ENCODE results near the gene NOTCH1. TPM values are rescaled to one million over a fixed set of nuclear protein-coding genes. Genes with fewer than 3 reads are reported as not detected.
A peak's percentile ranks its signal among the peaks of the same experiment; 100 is the strongest.

NOTCH1 gene
- total and polyA plus RNA-seq, 2 of the 8 experiments (the other 6 are each of a cell fraction or from before 2014, with no cell fraction given) = 6.9 to 55.6 TPM

DNA sequence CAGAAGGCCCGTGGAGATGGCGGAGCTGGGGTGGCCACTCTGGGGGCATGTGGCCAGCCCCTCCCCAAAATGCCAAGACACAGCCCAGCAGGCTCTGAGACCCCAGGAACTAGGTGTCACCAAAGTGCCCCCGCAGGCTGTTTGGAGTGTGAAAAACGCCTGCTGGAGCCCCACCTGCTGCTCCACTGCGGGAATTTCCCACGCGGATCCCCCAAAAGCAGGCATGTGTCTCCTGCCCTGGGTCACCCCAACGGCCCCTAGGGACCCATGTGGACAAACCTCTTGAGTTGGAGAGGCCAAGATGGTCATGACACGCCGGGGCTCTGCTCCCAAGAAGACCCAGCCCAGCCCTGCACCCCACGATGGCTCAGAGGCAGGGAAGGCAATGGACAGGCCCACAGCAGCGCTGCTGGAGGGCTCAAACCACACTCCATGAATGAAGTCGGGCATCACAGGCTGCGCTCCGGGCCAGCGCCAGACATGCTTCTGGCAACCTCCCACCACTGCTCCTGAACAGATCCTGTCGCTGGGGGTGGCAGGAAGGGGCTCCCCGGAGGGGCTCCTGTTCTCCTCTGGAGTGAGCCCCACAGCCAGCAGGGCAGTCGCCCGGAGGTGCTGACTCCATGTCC, 15.3 kb downstream of the NOTCH1 start:
- H4K5ac ChIP-seq (ENCODE audit: insufficient read length, low read depth, low read length) = no peak overlapping the region
- H3K23me2 ChIP-seq (ENCODE audit: low read depth, low read length) = no peaks in the 10 kb centered on the region
- H4K91ac ChIP-seq (replicated peaks; ENCODE audit: insufficient read length, low read length) = peak overlapping the region; percentile 15
- H2BK120ac ChIP-seq (replicated peaks; ENCODE audit: low read depth, low read length) = peak overlapping the region; percentile 54
- peaks cover 0 to 5% (median 0%) of the 10 kb centered on the region in 4 experiments; a peak in 1 of 8 replicates for H3K36me3 ChIP-seq (ENCODE audit: control insufficient read depth in 2 of 4, insufficient read depth in 4 of 4, low read length in 3 of 4)
- peaks cover 17 to 31% of the 10 kb centered on the region in 2 experiments for H4K20me1 ChIP-seq (replicated peaks in 1 of 2; ENCODE audit: control insufficient read depth in 1 of 2, insufficient read depth in 2 of 2, low read length in 2 of 2)
- no peak overlapping the region for H2AFZ ChIP-seq (ENCODE audit: low read length)
- H2BK20ac ChIP-seq (ENCODE audit: low read length) = no peak overlapping the region
- no peak overlapping the region for H3K18ac ChIP-seq (ENCODE audit: extremely low read depth, low read length)
- no peak overlapping the region for H3K4ac ChIP-seq (replicated peaks; ENCODE audit: insufficient read length, low read depth, low read length)
- WGBS, 2 experiments (ENCODE audit: extremely low coverage in 1 of 2, insufficient coverage in 1 of 2, insufficient read length in 1 of 2, insufficient replicate concordance in 2 of 2, low coverage in 1 of 2, low lambda C conversion rate in 2 of 2, missing lambda C conversion rate in 1 of 2) = 79% methylated on average over 20 of the region's 20 CpGs; no CpG with 5 or more reads in 1 of the 2 experiments
- POLR2A ChIA-PET (ENCODE audit: partially characterized antibody) = interaction anchor here (0.6 to 1.6 kb wide), 6 partner anchors 9 to 24 kb away, joined by 3 to 4 read pairs (median 4); no protein-coding TSS in a partner anchor
- H2BK15ac ChIP-seq (ENCODE audit: low read length) = no peak overlapping the region
- no peak overlapping the region for H3K23ac ChIP-seq (ENCODE audit: insufficient read length)
- H2AK5ac ChIP-seq (ENCODE audit: low read depth, low read length) = no peak overlapping the region
- no peak overlapping the region for H3K4me3 ChIP-seq (ENCODE audit: extremely low read depth in 1 of 4, insufficient read depth in 2 of 4, low read depth in 3 of 4, low read length in 4 of 4)
- FAIRE-seq = no peak
- H3K79me1 ChIP-seq (ENCODE audit: low read depth, low read length) = peaks cover 17% of the 10 kb centered on the region
- peak overlapping the region; percentile 80; the same call in 1 of the 2 replicates for H4K8ac ChIP-seq (ENCODE audit: extremely low read depth, insufficient read depth, low read length)
- no peak overlapping the region for H3K14ac ChIP-seq (ENCODE audit: insufficient read length)
- peaks cover 0 to 24% (median 15%) of the 10 kb centered on the region in 4 experiments; a peak in 5 of 7 replicates for H3K4me1 ChIP-seq (replicated peaks in 1 of 4; ENCODE audit: control insufficient read depth in 3 of 4, insufficient read depth in 4 of 4, low read length in 3 of 4)
- CTCF ChIA-PET (ENCODE audit: partially characterized antibody) = interaction anchor here (0.7 to 6.9 kb wide), 12 partner anchors 9 to 99 kb away, joined by 3 to 53 read pairs (median 6); no protein-coding TSS in a partner anchor
- H3K9me3 ChIP-seq (ENCODE audit: insufficient read depth in 2 of 2, low read depth in 1 of 2, low read length in 1 of 2) = peaks cover 0 to 6% of the 10 kb centered on the region in 2 experiments; a peak in 2 of 4 replicates
- H2BK12ac ChIP-seq (ENCODE audit: low read depth, low read length) = no peak overlapping the region
- DNase-seq (ENCODE audit: low read depth in 1 of 2, low spot score in 2 of 2) = peak in 1 of 2 experiments; percentile 66
- H3K9ac ChIP-seq (replicated peaks in 1 of 4; ENCODE audit: extremely low read depth in 1 of 4, low read depth in 3 of 4, low read length in 3 of 4) = no peak overlapping the region
- no peak overlapping the region for H3K56ac ChIP-seq (replicated peaks; ENCODE audit: insufficient read length, low read depth, low read length)
- no peaks in the 10 kb centered on the region for H3K27me3 ChIP-seq (replicated peaks in 1 of 4; ENCODE audit: control insufficient read depth in 3 of 4, extremely low read depth in 1 of 4, insufficient read depth in 3 of 4, low read length in 3 of 4)
- peaks cover 0 to 82% of the 10 kb centered on the region in 2 experiments; a peak in 3 of 4 replicates for H3K79me2 ChIP-seq (ENCODE audit: control insufficient read depth in 1 of 2, insufficient read depth in 2 of 2, low read length in 2 of 2)
- no peak overlapping the region for H3K4me2 ChIP-seq (ENCODE audit: insufficient read depth in 1 of 2, low read depth in 2 of 2, low read length in 2 of 2)
- peak overlapping the region; percentile 39; the same call in 1 of the 2 replicates for H2BK5ac ChIP-seq (ENCODE audit: low read depth, low read length)
- no peak overlapping the region for H3K27ac ChIP-seq (ENCODE audit: low read depth, low read length)
- TF ChIP-seq SP4 (IDR thresholded peaks at IDR 0.05; ENCODE audit: low read length) (no peak), TBP (IDR thresholded peaks at IDR 0.05; ENCODE audit: low read depth, low read length) (no peak), RBBP5 (IDR thresholded peaks at IDR 0.05; ENCODE audit: borderline replicate concordance, low read depth, low read length) (no peak), BCL11A (IDR thresholded peaks at IDR 0.05; ENCODE audit: low read depth in 2 of 2, low read length in 2 of 2) (no peak), SP1 (IDR thresholded peaks at IDR 0.05; ENCODE audit: low read depth, low read length) (no peak), EZH2 (IDR thresholded peaks at IDR 0.05; ENCODE audit: low read depth, low read length, severe bottlenecking) (no peak), RFX5 (IDR thresholded peaks at IDR 0.05; ENCODE audit: borderline replicate concordance, low read depth, low read length) (no peak), SIX5 (IDR thresholded peaks at IDR 0.05; ENCODE audit: low read depth, low read length) (no peak), CREB1 (IDR thresholded peaks at IDR 0.05) (no peak), RNF2 (IDR thresholded peaks at IDR 0.05; ENCODE audit: borderline replicate concordance, low read depth, low read length, missing control alignments, poor library complexity, severe bottlenecking) (no peak), BACH1 (IDR thresholded peaks at IDR 0.05; ENCODE audit: low read length) (no peak), KDM5A (IDR thresholded peaks at IDR 0.05; ENCODE audit: low read length) (no peak), GTF2F1 (IDR thresholded peaks at IDR 0.05; ENCODE audit: borderline replicate concordance, low read depth, low read length) (no peak)
